Measurements from ENCODE around the gene KCNJ15. TPM values are rescaled to one million over a fixed set of nuclear protein-coding genes. Genes with fewer than 3 reads are reported as not detected.

The KCNJ15 gene
- total RNA-seq (0.83 and 1.5 TPM in 2 replicates), polyA plus RNA-seq (0.44 and 3.2 TPM in 2 replicates), polyA minus RNA-seq (ENCODE audit: low replicate concordance) (18.1 TPM in 1 of 2 replicates, not detected in the other)
- 0.20 and 1.5 TPM in 2 replicates for polyA plus RNA-seq (2012)

DNA sequence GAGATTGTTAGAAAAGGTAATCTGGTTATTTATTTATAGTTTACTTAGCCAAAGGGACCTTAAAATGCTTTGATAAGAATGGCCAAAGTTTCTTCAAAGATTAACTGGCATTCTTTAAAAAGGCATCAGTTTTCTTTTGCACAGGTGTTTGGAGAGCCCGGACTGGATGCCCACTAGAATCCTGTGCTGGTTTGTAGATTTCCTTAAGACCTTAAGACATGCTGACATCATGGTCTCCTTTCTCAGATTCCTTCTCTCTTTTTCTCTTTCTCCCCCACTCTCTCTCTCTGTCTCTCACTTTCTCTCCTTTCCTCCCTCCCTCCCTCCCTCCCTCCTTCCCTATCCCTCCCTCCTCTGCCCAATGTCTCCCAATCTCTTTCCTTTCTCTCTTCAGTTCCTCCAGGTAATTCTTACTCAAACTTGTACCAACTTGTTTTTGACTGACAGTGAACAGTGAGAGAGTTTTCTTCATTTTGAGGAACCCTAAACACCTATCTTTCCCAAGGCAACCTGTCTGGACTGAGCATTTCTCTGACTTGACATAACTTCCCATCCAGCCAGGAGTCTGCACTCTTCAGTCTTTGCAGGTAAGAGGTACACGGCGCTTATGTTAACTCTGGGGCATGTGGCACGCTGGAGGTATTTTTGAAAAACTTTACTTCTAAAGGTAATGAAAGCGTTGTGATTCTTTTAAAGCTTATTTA is at the start of gene KCNJ15:
Gene KCNJ15 (plus strand): TSS at position 393 of the 704 bp plus-strand sequence. CDS start 42,271 bp downstream, outside the sequence.
- Histone ChIP-seq H2AFZ (ENCODE audit: low read length) (no peak within 1 kb of the TSS), H3K36me3 (ENCODE audit: control insufficient read depth, insufficient read depth, low read length) (no peaks in the 10 kb centered on the region), H3K79me2 (ENCODE audit: control insufficient read depth, insufficient read depth, low read length) (no peaks in the 10 kb centered on the region), H3K27me3 (ENCODE audit: control insufficient read depth, insufficient read depth, low read length) (no peaks in the 10 kb centered on the region), H3K4me3 (replicated peaks in 1 of 4; ENCODE audit: control extremely low read depth in 1 of 4, insufficient read depth in 1 of 4, low read depth in 3 of 4, low read length in 4 of 4) (no peak within 1 kb of the TSS), H3K9ac (ENCODE audit: insufficient read depth, low read length) (no peak within 1 kb of the TSS), H3K4me1 (ENCODE audit: control insufficient read depth, extremely low read depth, insufficient read depth, low read length) (peaks cover 5% of the 10 kb centered on the region), H3K4me2 (ENCODE audit: extremely low read depth, insufficient read depth, low read length) (no peak within 1 kb of the TSS), H4K20me1 (ENCODE audit: control insufficient read depth, extremely low read depth, insufficient read depth, low read length) (no peaks in the 10 kb centered on the region), H3K27ac (ENCODE audit: insufficient read depth, low read length) (no peak within 1 kb of the TSS), H3K9me3 (ENCODE audit: control insufficient read depth, insufficient read depth, low read depth, low read length) (no peaks in the 10 kb centered on the region)
- TF ChIP-seq, protein P1, sequence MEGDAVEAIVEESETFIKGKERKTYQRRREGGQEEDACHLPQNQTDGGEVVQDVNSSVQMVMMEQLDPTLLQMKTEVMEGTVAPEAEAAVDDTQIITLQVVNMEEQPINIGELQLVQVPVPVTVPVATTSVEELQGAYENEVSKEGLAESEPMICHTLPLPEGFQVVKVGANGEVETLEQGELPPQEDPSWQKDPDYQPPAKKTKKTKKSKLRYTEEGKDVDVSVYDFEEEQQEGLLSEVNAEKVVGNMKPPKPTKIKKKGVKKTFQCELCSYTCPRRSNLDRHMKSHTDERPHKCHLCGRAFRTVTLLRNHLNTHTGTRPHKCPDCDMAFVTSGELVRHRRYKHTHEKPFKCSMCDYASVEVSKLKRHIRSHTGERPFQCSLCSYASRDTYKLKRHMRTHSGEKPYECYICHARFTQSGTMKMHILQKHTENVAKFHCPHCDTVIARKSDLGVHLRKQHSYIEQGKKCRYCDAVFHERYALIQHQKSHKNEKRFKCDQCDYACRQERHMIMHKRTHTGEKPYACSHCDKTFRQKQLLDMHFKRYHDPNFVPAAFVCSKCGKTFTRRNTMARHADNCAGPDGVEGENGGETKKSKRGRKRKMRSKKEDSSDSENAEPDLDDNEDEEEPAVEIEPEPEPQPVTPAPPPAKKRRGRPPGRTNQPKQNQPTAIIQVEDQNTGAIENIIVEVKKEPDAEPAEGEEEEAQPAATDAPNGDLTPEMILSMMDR (conservative IDR thresholded peaks at IDR 0.05 in 1 of 2, IDR thresholded peaks at IDR 0.05 in 1 of 2; ENCODE audit: low read depth in 1 of 2, low read length in 2 of 2) = no peak
- TF ChIP-seq EZH2 (IDR thresholded peaks at IDR 0.05; ENCODE audit: low read length, missing control alignments) = no peak
- DNase-seq (ENCODE audit: low read depth in 2 of 2) = no peak

GRCh38 chr21:38208118-38208517 is 48.7 kb upstream of the KCNJ15 start:
- Histone ChIP-seq H4K20me1 (ENCODE audit: control insufficient read depth, extremely low read depth, insufficient read depth, low read length) (no peaks in the 10 kb centered on the region), H3K27me3 (ENCODE audit: control insufficient read depth, insufficient read depth, low read length) (no peaks in the 10 kb centered on the region), H3K4me2 (ENCODE audit: extremely low read depth, insufficient read depth, low read length) (no peak overlapping the region), H3K4me1 (ENCODE audit: control insufficient read depth, extremely low read depth, insufficient read depth, low read length) (no peaks in the 10 kb centered on the region), H3K27ac (ENCODE audit: insufficient read depth, low read length) (no peak overlapping the region), H2AFZ (ENCODE audit: low read length) (no peak overlapping the region), H3K79me2 (ENCODE audit: control insufficient read depth, insufficient read depth, low read length) (no peaks in the 10 kb centered on the region), H3K4me3 (replicated peaks in 1 of 4; ENCODE audit: control extremely low read depth in 1 of 4, insufficient read depth in 1 of 4, low read depth in 3 of 4, low read length in 4 of 4) (no peak overlapping the region), H3K36me3 (ENCODE audit: control insufficient read depth, insufficient read depth, low read length) (no peaks in the 10 kb centered on the region), H3K9me3 (ENCODE audit: control insufficient read depth, insufficient read depth, low read depth, low read length) (no peaks in the 10 kb centered on the region), H3K9ac (ENCODE audit: insufficient read depth, low read length) (no peak overlapping the region)
- DNase-seq (ENCODE audit: low read depth in 2 of 2) = no peak
- TF ChIP-seq, protein P1 (conservative IDR thresholded peaks at IDR 0.05 in 1 of 2, IDR thresholded peaks at IDR 0.05 in 1 of 2; ENCODE audit: low read depth in 1 of 2, low read length in 2 of 2) = no peak
- no peak for TF ChIP-seq EZH2 (IDR thresholded peaks at IDR 0.05; ENCODE audit: low read length, missing control alignments)

- H2AFZ ChIP-seq (ENCODE audit: low read length) = no peak overlapping the region
Observed at GRCh38 chr21:38211321-38211720, 45.5 kb upstream of the KCNJ15 start.

More at GRCh38 chr21:38211321-38211720, 45.5 kb upstream of the KCNJ15 start:
- DNase-seq (ENCODE audit: low read depth in 2 of 2) = no peak
- H3K27me3 ChIP-seq (ENCODE audit: control insufficient read depth, insufficient read depth, low read length) = no peaks in the 10 kb centered on the region
- no peaks in the 10 kb centered on the region for H3K4me1 ChIP-seq (ENCODE audit: control insufficient read depth, extremely low read depth, insufficient read depth, low read length)
- no peaks in the 10 kb centered on the region for H3K36me3 ChIP-seq (ENCODE audit: control insufficient read depth, insufficient read depth, low read length)
- H3K9ac ChIP-seq (ENCODE audit: insufficient read depth, low read length) = no peak overlapping the region
- H3K4me3 ChIP-seq (replicated peaks in 1 of 4; ENCODE audit: control extremely low read depth in 1 of 4, insufficient read depth in 1 of 4, low read depth in 3 of 4, low read length in 4 of 4) = no peak overlapping the region
- H3K27ac ChIP-seq (ENCODE audit: insufficient read depth, low read length) = no peak overlapping the region
- H3K79me2 ChIP-seq (ENCODE audit: control insufficient read depth, insufficient read depth, low read length) = no peaks in the 10 kb centered on the region
- no peaks in the 10 kb centered on the region for H3K9me3 ChIP-seq (ENCODE audit: control insufficient read depth, insufficient read depth, low read depth, low read length)
- no peaks in the 10 kb centered on the region for H4K20me1 ChIP-seq (ENCODE audit: control insufficient read depth, extremely low read depth, insufficient read depth, low read length)
- H3K4me2 ChIP-seq (ENCODE audit: extremely low read depth, insufficient read depth, low read length) = no peak overlapping the region
- TF ChIP-seq, protein P1 (conservative IDR thresholded peaks at IDR 0.05 in 1 of 2, IDR thresholded peaks at IDR 0.05 in 1 of 2; ENCODE audit: low read depth in 1 of 2, low read length in 2 of 2) = no peak
- TF ChIP-seq EZH2 (IDR thresholded peaks at IDR 0.05; ENCODE audit: low read length, missing control alignments) = no peak
